ENCODE measurements around the gene PCSK4.

DNA sequence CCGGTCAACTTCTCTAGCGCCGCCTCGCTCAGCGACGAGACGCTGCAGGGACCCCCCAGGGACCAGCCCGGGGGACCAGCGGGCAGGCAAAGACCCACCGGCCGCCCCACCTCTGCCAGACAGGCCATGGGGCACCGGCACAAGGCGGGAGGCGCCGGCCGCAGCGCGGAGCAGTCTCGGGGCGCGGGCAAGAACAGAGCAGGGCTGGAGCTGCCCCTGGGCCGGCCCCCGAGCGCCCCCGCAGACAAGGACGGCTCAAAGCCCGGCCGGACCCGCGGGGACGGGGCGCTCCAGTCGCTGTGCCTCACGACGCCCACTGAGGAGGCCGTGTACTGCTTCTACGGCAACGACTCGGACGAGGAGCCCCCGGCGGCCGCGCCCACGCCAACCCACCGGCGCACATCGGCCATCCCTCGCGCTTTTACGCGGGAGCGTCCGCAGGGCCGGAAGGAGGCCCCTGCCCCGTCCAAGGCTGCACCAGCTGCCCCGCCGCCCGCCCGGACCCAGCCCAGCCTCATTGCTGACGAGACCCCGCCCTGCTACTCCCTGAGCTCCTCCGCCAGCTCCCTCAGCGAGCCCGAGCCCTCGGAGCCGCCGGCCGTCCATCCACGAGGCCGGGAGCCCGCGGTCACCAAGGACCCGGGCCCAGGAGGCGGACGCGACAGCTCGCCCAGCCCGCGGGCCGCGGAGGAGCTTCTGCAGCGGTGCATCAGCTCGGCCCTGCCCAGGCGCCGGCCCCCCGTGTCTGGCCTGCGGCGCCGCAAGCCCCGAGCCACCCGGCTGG, 22.5 kb downstream of the PCSK4 start:
- TF ChIP-seq, protein P1, sequence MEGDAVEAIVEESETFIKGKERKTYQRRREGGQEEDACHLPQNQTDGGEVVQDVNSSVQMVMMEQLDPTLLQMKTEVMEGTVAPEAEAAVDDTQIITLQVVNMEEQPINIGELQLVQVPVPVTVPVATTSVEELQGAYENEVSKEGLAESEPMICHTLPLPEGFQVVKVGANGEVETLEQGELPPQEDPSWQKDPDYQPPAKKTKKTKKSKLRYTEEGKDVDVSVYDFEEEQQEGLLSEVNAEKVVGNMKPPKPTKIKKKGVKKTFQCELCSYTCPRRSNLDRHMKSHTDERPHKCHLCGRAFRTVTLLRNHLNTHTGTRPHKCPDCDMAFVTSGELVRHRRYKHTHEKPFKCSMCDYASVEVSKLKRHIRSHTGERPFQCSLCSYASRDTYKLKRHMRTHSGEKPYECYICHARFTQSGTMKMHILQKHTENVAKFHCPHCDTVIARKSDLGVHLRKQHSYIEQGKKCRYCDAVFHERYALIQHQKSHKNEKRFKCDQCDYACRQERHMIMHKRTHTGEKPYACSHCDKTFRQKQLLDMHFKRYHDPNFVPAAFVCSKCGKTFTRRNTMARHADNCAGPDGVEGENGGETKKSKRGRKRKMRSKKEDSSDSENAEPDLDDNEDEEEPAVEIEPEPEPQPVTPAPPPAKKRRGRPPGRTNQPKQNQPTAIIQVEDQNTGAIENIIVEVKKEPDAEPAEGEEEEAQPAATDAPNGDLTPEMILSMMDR (IDR thresholded peaks at IDR 0.05), result no peak
- TF ChIP-seq EP300 (IDR thresholded peaks at IDR 0.05), result no peak

Measured in tibial nerve (tissue), 4 donors.